HUES6 (cell line): ENCODE measurements around the gene TNPO2.
A peak's percentile ranks its signal among the peaks of the same experiment; 100 is the strongest.
"Not testable (repeated sequence)": the region's sequence is repeated elsewhere in the genome, so short reads cannot be mapped to it uniquely, and the experiment has no call there.

Experiments
- H3K27ac ChIP-seq: 2 replicates; pipeline ENCODE4 v1.7.0; 2013; ENCODE audit warnings: low read depth, mild to moderate bottlenecking, low read length, inconsistent platforms
- H3K27me3 ChIP-seq: 2 replicates; pipeline ENCODE4 v1.6.1; 2013; ENCODE audit warnings: low read length; ENCODE audit not compliant: control insufficient read depth, insufficient read depth
- H3K36me3 ChIP-seq: 2 replicates; pipeline ENCODE4 v1.6.1; 2013; ENCODE audit warnings: low read length; ENCODE audit not compliant: control insufficient read depth, insufficient read depth
- H3K4me1 ChIP-seq: 2 replicates; pipeline ENCODE4 v1.6.1; 2013; ENCODE audit warnings: low read length; ENCODE audit not compliant: control insufficient read depth, insufficient read depth
- H3K4me3 ChIP-seq: 2 replicates; pipeline ENCODE4 v1.5.1; 2013; ENCODE audit warnings: low read depth, low read length
- H3K9ac ChIP-seq: one replicate; pipeline ENCODE4 v1.6.1; 2013; ENCODE audit warnings: mild to moderate bottlenecking, low read length
- H3K9me3 ChIP-seq: 2 replicates; pipeline ENCODE4 v1.6.1; 2013; ENCODE audit warnings: low read depth, low read length; ENCODE audit not compliant: control insufficient read depth, insufficient read depth

TNPO2 gene

GRCh38 chr19:12705654-12706331 lies 17.9 kb downstream of the TNPO2 start:
- Histone ChIP-seq H3K27ac (no peak overlapping the region), H3K9ac (no peak overlapping the region), H3K36me3 (peaks cover 91% of the 10 kb centered on the region), H3K4me3 (no peak overlapping the region), H3K27me3 (no peaks in the 10 kb centered on the region), H3K9me3 (no peaks in the 10 kb centered on the region), H3K4me1 (0 out of 2 replicates have a peak, but pooled peaks cover 5% of the 10 kb centered on the region)

- H3K4me1 ChIP-seq, result 0 out of 2 replicates have a peak, but pooled peaks cover 5% of the 10 kb centered on the region
- peaks cover 90% of the 10 kb centered on the region for H3K36me3 ChIP-seq
- no peak overlapping the region for H3K27ac ChIP-seq
- H3K27me3 ChIP-seq, result no peaks in the 10 kb centered on the region
- H3K9me3 ChIP-seq, result no peaks in the 10 kb centered on the region
- H3K4me3 ChIP-seq, result no peak overlapping the region
- H3K9ac ChIP-seq, result no peak overlapping the region
Measured at GRCh38 chr19:12705169-12705568, 18.6 kb downstream of the TNPO2 start.

GRCh38 chr19:12703046-12703445 lies 20.7 kb downstream of the TNPO2 start:
- H3K27ac ChIP-seq, result no peak overlapping the region
- H3K36me3 ChIP-seq, result peaks cover 89% of the 10 kb centered on the region
- no peaks in the 10 kb centered on the region for H3K9me3 ChIP-seq
- no peak overlapping the region for H3K9ac ChIP-seq
- H3K27me3 ChIP-seq, result no peaks in the 10 kb centered on the region
- H3K4me3 ChIP-seq, result no peak overlapping the region
- 0 out of 2 replicates have a peak, but pooled peaks cover 5% of the 10 kb centered on the region for H3K4me1 ChIP-seq

DNA sequence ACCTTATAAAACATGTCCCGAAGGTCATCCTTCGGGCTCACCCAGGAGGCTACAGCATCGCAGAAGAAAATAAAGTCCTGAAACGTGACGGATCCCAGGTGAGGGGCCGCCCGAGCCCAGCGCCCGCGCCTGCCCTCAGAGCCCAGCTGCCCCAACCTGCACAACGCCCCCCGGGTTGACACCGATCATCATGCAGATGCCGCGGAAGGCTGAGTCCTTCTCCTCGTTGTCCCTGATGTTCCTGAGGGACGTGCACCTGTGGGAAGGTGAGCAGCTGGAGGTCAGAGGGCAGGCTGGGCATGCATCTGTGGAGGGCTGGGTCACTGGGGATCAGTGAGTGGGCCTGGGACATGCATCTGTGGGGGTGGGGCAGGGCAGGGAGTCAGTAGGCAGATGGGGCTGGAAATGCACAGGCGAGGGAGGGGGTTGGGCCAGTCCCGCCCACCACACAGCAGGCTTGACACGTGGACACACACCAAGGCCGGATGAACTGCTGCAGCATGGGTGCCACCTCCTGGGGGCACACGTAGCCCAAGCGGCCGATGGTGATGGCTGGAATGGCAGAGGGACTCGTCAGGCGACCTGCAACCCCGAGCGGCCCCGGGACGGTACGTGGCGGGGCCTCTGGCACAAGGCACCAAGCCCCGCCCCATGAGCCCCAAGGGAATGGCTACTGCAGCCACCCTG lies 22.0 kb downstream of the TNPO2 start:
- 0 out of 2 replicates have a peak, but pooled peaks cover 5% of the 10 kb centered on the region for H3K4me1 ChIP-seq
- H3K27me3 ChIP-seq, result no peaks in the 10 kb centered on the region
- H3K4me3 ChIP-seq, result no peak overlapping the region
- no peaks in the 10 kb centered on the region for H3K9me3 ChIP-seq
- no peak overlapping the region for H3K9ac ChIP-seq
- peaks cover 81% of the 10 kb centered on the region for H3K36me3 ChIP-seq
- no peak overlapping the region for H3K27ac ChIP-seq

- no peaks in the 10 kb centered on the region for H3K9me3 ChIP-seq
- H3K27ac ChIP-seq, result no peak overlapping the region
- no peak overlapping the region for H3K4me3 ChIP-seq
- peaks cover 4% of the 10 kb centered on the region; the same call in 1 of the 2 replicates for H3K4me1 ChIP-seq
- H3K27me3 ChIP-seq, result no peaks in the 10 kb centered on the region
- peaks cover 46% of the 10 kb centered on the region for H3K36me3 ChIP-seq
- no peak overlapping the region for H3K9ac ChIP-seq
Measured at GRCh38 chr19:12698138-12698537, 25.6 kb downstream of the TNPO2 start.

- H3K4me1 ChIP-seq, H3K9me3 ChIP-seq, H3K27ac ChIP-seq, H3K27me3 ChIP-seq: not testable (repeated sequence)
- H3K4me3 ChIP-seq, result peak overlapping the region; percentile 84
- H3K9ac ChIP-seq, result peak overlapping the region; percentile 86
- H3K36me3 ChIP-seq, result peaks cover 41% of the 10 kb centered on the region
Measured at GRCh38 chr19:12697425-12697824, 26.3 kb downstream of the TNPO2 start.

GRCh38 chr19:12696366-12697335 lies 27.1 kb downstream of the TNPO2 start, which contains the start of gene FBXW9:
FBXW9 (minus strand) TSS chr19:12696631; CDS start chr19:12696581, 50 bp downstream.
- H3K9ac ChIP-seq, result peak within 1 kb of the TSS; percentile 86
- peak within 1 kb of the TSS; percentile 47; the same call in 1 of the 2 replicates for H3K27ac ChIP-seq
- H3K4me3 ChIP-seq, result peak within 1 kb of the TSS; percentile 84
- peaks cover 4% of the 10 kb centered on the region; the same call in 1 of the 2 replicates for H3K4me1 ChIP-seq
- no peaks in the 10 kb centered on the region for H3K9me3 ChIP-seq
- H3K27me3 ChIP-seq, result no peaks in the 10 kb centered on the region
- H3K36me3 ChIP-seq, result peaks cover 34% of the 10 kb centered on the region

- H3K27ac ChIP-seq, result no peak overlapping the region
- H3K36me3 ChIP-seq, result peaks cover 27% of the 10 kb centered on the region
- H3K9me3 ChIP-seq, result no peaks in the 10 kb centered on the region
- H3K4me1 ChIP-seq, result peaks cover 4% of the 10 kb centered on the region; the same call in 1 of the 2 replicates
- peak overlapping the region; percentile 84 for H3K4me3 ChIP-seq
- H3K27me3 ChIP-seq, result no peaks in the 10 kb centered on the region
- peak overlapping the region; percentile 86 for H3K9ac ChIP-seq
Measured at GRCh38 chr19:12695997-12696365, 27.8 kb downstream of the TNPO2 start.

DNA sequence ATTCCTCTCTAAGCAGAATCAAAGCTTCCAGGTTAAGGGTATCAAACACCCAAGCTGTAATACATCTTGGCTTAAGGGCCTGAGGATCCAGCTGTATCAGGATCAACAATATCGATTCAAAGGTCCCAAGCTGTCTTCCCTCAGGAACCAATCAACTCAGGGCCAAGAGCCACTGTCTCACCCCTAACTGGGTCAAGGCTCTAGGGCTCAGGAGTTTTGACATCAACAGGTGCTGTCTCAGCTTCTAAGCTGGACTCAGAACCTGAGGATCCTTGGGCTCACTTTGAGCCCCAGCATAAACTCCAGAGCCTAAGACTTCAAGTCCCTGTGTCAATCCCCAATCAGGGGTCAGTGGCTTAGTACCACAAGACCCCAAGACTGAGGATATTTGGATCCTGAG lies 28.2 kb downstream of the TNPO2 start:
- Histone ChIP-seq H3K4me1 (peaks cover 4% of the 10 kb centered on the region; the same call in 1 of the 2 replicates), H3K9me3 (no peaks in the 10 kb centered on the region), H3K36me3 (peaks cover 22% of the 10 kb centered on the region), H3K9ac (peak overlapping the region; percentile 49), H3K4me3 (peak overlapping the region; percentile 84), H3K27ac (no peak overlapping the region), H3K27me3 (no peaks in the 10 kb centered on the region)

DNA sequence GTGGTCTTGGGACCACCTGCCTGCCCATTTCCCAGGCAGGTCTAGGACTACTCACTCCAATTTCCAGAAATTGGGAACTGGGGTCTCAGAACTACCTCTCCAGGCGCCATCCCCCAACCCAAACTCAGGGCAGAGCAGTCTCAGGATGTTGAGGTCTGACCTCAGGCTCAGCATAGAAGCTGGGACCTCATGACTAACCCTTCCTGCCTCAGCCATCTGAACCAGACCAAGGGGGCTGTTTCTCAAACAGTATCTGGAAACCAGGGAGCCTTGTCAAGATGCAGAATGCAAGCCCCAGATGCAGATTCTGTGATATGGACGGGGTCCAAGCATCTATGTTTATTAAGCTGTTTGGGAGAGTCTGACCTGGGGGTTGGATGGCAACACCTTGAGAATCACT lies 28.6 kb downstream of the TNPO2 start:
- no peaks in the 10 kb centered on the region for H3K27me3 ChIP-seq
- H3K9ac ChIP-seq, result no peak overlapping the region
- no peak overlapping the region for H3K27ac ChIP-seq
- peaks cover 19% of the 10 kb centered on the region for H3K36me3 ChIP-seq
- H3K4me1 ChIP-seq, result peaks cover 4% of the 10 kb centered on the region; the same call in 1 of the 2 replicates
- H3K4me3 ChIP-seq, result no peak overlapping the region
- H3K9me3 ChIP-seq, result no peaks in the 10 kb centered on the region
